ENCODE results near the gene RGL1.

RGL1 gene

GRCh38 chr1:183957216-183957830 lies 152.4 kb downstream of the RGL1 start:
- no peak for DNase-seq (ENCODE audit: low spot score)

- no peak for DNase-seq (ENCODE audit: low spot score)
Observed at GRCh38 chr1:183958958-183959357, 154.0 kb downstream of the RGL1 start.

- DNase-seq (ENCODE audit: low spot score), result no peak
Observed at GRCh38 chr1:183961132-183961531, 156.2 kb downstream of the RGL1 start.

GRCh38 chr1:183962903-183963302 lies 158.0 kb downstream of the RGL1 start:
- DNase-seq (ENCODE audit: low spot score), result no peak

GRCh38 chr1:183965726-183966125 lies 160.8 kb downstream of the RGL1 start:
- no peak for DNase-seq (ENCODE audit: low spot score)

- no peak for DNase-seq (ENCODE audit: low spot score)
Observed at GRCh38 chr1:183966487-183966886, 161.6 kb downstream of the RGL1 start.

- no peak for DNase-seq (ENCODE audit: low spot score)
Observed at GRCh38 chr1:183967914-183968313, 163.0 kb downstream of the RGL1 start.

GRCh38 chr1:183968386-183968785 lies 163.5 kb downstream of the RGL1 start:
- DNase-seq (ENCODE audit: low spot score), result no peak

GRCh38 chr1:183970516-183971300 lies 165.8 kb downstream of the RGL1 start:
- no peak for DNase-seq (ENCODE audit: low spot score)

- DNase-seq (ENCODE audit: low spot score), result no peak
Observed at GRCh38 chr1:183975651-183976050, 170.7 kb downstream of the RGL1 start.

GRCh38 chr1:183977717-183978116 lies 172.8 kb downstream of the RGL1 start:
- DNase-seq (ENCODE audit: low spot score), result no peak

All from hematopoietic multipotent progenitor cell treated with erythropoietin and hydrocortisone succinate and interleukin-3 and kit ligand, for 17 days (in vitro differentiated cells).